Upper lobe of left lung (tissue), 4 donors: ENCODE results near the gene TMEM42.

Source experiments
- POLR2A ChIP-seq, 4 donors: fragments of 450-650 bp; IDR thresholded peaks; one replicate each; pipeline ENCODE4 v1.5.1; 2016 to 2017; ENCODE audit warnings: antibody characterized with exemption in 4 of 4, mild to moderate bottlenecking in 2 of 4
- POLR2AphosphoS5 ChIP-seq, 2 donors: sonication (generic); formaldehyde crosslinking; IDR thresholded peaks; one replicate each; pipeline ENCODE4 v1.5.1; 2017; ENCODE audit warnings: antibody characterized with exemption in 2 of 2
- TF ChIP-seq, protein P1 (sequence below), 6 experiments: fragments of 450-650 bp in 4 of 6; fragments of 200-600 bp in 2 of 6; sonication (generic) in 2 of 6; IDR thresholded peaks; one replicate each; pipeline ENCODE4 v1.5.1; 2016 to 2019; ENCODE audit warnings: antibody characterized with exemption in 6 of 6

DNA sequence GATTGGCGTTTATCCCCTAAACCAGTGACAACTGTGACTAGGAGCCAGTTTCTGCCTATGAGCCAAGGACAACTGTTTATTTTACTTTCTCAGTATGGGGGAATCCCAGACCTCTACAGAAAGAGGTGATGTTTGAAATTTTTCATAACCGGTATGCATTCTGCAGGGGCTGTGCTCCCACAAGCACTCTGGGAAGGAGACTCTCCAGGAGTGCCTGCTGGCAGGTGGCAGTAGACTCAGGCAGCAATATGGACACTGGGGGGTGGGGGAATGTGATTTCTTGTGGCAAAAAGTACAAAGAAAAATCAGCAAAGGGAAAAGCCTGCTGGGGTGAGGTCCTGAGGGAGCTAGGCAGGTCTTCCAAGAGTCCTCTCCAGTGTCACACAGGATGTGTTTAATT is 18.6 kb downstream of the TMEM42 start:
- TF ChIP-seq POLR2A (IDR thresholded peaks at IDR 0.05) (no peak), POLR2AphosphoS5 (IDR thresholded peaks at IDR 0.05) (no peak)
- TF ChIP-seq, protein P1, sequence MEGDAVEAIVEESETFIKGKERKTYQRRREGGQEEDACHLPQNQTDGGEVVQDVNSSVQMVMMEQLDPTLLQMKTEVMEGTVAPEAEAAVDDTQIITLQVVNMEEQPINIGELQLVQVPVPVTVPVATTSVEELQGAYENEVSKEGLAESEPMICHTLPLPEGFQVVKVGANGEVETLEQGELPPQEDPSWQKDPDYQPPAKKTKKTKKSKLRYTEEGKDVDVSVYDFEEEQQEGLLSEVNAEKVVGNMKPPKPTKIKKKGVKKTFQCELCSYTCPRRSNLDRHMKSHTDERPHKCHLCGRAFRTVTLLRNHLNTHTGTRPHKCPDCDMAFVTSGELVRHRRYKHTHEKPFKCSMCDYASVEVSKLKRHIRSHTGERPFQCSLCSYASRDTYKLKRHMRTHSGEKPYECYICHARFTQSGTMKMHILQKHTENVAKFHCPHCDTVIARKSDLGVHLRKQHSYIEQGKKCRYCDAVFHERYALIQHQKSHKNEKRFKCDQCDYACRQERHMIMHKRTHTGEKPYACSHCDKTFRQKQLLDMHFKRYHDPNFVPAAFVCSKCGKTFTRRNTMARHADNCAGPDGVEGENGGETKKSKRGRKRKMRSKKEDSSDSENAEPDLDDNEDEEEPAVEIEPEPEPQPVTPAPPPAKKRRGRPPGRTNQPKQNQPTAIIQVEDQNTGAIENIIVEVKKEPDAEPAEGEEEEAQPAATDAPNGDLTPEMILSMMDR (IDR thresholded peaks at IDR 0.05): no peak
